Iris pigment epithelial cell (primary cell): ENCODE results near the gene CYTH4.
"Not testable (repeated sequence)": the region's sequence is repeated elsewhere in the genome, so short reads cannot be mapped to it uniquely, and the experiment has no call there.

Experiments used
- DNase-seq: peaks from one replicate; pipeline ENCODE4 v3.0.0-alpha.2; 2011; ENCODE audit warnings: low read depth

Gene CYTH4

DNA sequence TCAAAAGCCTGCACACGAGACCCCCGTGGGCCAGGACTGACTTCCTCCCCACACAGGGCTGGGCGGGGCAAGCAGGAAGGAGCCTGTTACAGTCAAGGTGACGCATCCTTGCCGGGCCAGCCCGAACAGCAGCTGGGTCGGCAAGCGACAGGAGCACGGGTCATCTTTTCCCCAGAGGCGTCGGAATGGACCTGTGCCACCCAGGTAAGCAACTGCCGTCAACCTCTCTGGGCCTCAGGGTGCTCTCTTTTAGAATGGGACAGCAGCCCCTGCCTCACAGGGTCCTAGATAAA, at the start of gene CYTH4:
TSS of gene CYTH4 (plus strand) at position 124 of the 293 bp plus-strand sequence. CDS start at position 186, 62 bp downstream.
- DNase-seq = no peak

DNA sequence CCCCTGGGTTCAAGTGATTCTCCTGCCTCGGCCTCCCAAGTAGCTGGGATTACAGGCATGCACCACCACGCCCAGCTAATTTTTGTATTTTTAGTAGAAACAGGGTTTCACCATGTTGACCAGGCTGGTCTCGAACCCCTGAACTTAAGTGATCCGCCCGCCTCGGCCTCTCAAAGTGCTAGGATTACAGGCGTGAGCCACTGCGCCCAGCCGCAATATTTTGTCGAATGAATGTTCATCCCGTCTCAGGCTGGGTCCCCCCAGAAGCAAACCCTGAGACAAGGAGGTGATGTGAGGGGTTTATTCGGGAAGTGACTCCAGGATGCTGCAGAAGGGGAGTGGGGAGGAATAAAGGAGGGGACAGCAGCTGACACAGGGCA, 48.9 kb upstream of the CYTH4 start:
- not testable (repeated sequence) for DNase-seq

DNA sequence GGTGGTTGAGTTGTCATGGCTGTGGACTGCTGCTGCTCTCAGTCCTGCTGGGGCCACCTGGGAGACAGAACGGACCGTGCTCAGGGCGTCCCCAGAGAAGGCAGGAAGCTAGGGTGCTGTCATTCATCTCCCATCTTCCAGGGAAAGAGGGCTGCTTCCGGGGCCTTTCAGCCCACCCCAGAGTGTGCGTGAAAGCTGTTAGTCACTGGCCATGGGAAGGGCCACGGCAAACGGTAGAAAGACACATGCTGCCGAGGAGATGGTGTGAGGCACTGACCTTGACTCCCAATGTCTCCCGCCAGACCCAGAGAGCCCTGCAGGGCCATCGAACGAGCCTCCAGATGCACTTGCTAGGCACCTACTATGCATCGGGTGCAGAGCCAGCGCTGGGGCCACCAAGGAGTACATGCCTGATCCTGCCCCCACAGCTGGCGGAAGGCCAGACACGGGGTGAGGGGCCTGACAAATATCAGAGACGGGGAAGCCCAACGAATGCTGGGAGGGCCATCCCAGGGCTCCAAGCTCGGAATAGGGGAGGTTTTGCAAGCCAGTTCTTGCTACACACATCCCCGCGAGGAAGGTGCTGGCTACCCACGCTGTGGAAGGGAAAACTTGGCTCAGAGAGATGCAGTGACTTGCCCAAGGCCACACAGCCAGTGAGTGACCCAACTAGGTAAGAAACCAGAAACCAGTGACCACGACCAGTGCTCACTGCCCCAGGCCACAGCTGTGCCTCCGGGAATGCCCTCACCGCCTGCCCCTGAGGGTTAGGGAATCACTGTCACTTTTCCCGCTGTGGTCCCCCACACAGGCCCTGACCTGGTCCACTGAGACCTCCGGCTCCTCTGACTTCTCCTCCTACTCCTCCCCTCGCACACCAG, 48.3 kb upstream of the CYTH4 start:
- DNase-seq = peak; percentile 15

- DNase-seq = no peak
These were observed 47.3 kb upstream of the CYTH4 start for GRCh38 chr22:37234736-37235711.

GRCh38 chr22:37235897-37236607, 46.3 kb upstream of the CYTH4 start:
- DNase-seq = no peak

DNA sequence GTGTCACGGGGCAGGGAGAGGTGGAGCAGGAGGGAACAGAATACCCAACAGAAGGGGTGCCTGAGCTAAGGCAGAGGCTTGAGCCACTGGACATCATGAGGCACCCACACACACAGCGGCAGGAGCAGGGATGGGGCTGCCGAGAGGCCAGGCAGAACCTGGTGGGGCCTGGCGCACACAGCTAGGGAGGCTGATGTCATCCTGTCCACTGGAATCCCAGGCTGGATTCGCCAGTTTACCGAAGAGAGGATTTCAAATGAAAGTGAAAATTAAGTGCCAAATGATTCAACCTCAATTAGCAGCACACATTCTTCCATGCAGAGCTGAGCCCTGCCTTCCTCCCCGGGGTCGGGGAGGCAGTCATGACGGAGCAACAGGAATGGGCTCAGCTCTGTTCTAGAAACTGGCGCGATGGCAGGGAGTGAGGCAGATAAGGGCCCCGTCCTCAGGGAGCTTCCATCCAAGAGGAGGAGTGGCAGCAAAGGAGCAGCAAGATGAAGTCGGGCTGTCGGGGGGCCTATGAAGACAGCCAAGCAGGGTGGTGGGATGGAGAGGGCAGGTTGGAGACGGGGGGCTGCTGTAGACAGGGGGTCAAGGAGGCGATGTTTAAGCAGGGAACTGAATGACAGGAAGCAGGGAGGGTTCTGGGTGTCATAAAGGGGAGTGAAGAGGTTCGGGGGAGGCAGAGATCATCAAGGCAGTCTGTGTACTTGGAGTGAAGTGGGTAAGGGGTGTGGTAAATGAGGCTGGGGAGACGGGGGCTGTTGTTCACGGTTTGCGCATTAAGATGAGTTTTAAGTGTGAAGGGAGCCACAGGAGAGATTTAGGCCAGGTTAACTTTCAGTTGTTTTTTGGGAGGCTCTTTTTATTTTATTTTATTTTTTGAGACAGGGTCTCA, 44.7 kb upstream of the CYTH4 start:
- DNase-seq = peak; percentile 20

GRCh38 chr22:37239336-37240239, 42.7 kb upstream of the CYTH4 start:
- DNase-seq = no peak

- DNase-seq = no peak
These were observed 41.9 kb upstream of the CYTH4 start for GRCh38 chr22:37240240-37240940.

- no peak for DNase-seq
These were observed 41.4 kb upstream of the CYTH4 start for GRCh38 chr22:37240941-37241320.

DNA sequence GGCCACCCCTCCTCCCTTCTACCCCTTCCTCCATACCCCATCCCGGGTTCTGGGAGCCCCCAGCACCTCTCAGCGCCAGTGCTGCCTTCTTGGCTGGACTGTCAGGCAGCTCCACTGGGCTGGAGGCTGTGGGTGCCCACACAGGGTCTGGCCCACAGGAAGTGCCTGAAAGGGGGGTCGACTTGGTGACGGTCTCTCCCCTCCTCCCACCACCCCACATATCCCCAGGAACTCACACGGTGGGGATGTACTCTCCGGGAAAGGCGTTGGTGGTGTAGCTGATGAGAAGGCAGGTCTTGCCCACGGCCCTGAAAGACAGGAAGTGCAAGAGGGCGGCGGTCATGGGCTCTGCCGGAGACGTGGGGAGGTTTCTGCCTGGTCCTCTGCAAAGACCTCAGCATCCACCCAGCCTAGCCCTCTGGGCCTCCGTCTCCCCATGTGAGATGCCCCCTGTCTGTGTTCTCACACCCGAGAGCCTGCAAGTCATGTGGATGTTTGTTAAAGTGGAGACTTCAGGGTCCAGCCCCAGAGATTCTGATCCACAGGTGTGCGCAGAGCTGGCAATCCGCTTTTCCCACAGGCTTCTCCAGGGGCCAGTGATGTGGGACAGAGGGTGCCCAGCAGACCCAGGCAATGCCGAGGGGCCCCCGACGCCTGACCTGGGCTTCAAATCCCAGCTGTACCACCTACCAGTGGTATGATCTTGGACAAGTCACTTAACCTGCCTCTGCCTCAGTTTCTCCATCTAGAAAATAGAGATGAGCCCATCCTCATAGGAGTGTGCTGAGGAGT, 40.8 kb upstream of the CYTH4 start:
- DNase-seq = peak; percentile 25

GRCh38 chr22:37242395-37242918, 39.9 kb upstream of the CYTH4 start:
- DNase-seq = peak; percentile 60

- DNase-seq = no peak
These were observed 38.8 kb upstream of the CYTH4 start for GRCh38 chr22:37243402-37244113.

GRCh38 chr22:37244114-37244921, 38.0 kb upstream of the CYTH4 start, which contains the start of gene RAC2:
Gene RAC2, minus strand, starts transcription at chr22:37244269. Its CDS starts 121 bp downstream, at chr22:37244148.
- DNase-seq = peak; percentile 78

DNA sequence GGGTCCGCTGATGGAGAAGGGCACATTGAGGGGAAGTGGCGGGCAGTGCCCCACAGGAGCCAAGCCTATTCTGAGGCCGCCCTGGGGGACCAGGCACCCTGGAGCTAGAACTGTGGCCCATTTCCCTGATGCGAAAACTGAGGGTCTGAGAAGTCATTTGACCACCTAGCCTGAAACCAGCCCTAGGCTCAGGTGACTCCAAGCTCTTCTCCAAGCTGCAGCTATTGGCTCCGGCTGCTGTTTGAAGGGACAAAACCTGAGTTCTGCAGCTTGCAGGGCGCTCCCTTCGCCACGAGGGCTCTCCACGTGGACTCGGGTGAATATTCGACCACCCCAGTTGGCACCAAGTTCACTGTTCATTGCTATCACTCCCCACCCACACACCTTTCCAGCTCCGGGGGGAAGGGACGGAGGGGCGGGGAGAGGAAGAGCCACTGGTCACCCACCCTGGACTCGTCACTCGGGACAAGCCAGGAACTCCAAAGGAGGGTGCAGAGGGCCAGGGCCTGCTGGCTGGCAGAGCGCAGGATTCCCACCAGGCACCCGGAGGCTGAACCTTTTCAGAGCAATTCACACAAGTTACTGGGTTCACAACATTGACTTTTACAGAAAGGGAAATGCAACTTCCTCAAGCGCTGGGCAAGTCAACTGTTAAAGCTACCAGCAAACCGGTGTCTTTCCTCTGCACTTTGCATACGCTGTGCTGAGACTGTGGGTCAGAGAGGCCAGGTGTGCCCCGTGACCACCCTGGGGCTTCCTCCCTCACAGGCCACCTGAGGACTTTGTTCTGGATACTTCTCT, 37.2 kb upstream of the CYTH4 start:
- no peak for DNase-seq

DNA sequence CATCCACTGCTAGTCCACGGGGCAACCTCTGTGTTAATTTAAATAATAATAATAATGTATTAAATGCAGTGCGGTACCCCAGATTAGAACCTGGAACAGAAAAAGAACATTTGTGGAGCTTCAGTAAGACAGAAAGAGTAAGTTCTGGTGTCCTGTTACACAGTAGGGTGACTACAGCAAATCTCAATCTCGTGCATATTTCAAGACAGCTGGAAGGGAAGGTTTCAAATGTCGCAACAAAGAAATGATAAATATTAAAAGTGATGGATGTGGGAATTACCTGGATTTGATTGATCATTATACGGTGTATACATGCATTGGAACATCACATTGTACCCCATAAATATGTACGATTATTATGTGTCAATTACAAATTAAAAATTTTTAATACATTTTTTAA, 36.6 kb upstream of the CYTH4 start:
- DNase-seq = peak; percentile 53

GRCh38 chr22:37248251-37248650, 34.1 kb upstream of the CYTH4 start:
- no peak for DNase-seq
